KMS-11 (cell line): Measurements from ENCODE around the gene ACER3.

ENCODE experiments used
- H2AFZ ChIP-seq: fragments of 200-600 bp; sonication (generic); 2 replicates; pipeline ENCODE4 v1.6.1; 2016; ENCODE audit warnings: antibody characterized with exemption, mixed run types, low read depth
- H3K27ac ChIP-seq: fragments of 200-600 bp; sonication (generic); 2 replicates; pipeline ENCODE4 v1.6.1; 2016; ENCODE audit warnings: mild to moderate bottlenecking, mixed run types
- H3K27me3 ChIP-seq: fragments of 200-600 bp; sonication (generic); 2 replicates; pipeline ENCODE4 v1.6.1; 2017; ENCODE audit warnings: mild to moderate bottlenecking, low read depth, mixed run types, moderate library complexity; ENCODE audit not compliant: insufficient read depth
- H3K36me3 ChIP-seq: fragments of 200-600 bp; sonication (generic); 2 replicates; pipeline ENCODE4 v1.6.1; 2017; ENCODE audit warnings: mild to moderate bottlenecking, mixed run types; ENCODE audit not compliant: insufficient read depth
- H3K4me1 ChIP-seq: fragments of 200-600 bp; sonication (generic); 2 replicates; pipeline ENCODE4 v1.6.1; 2016; ENCODE audit warnings: mild to moderate bottlenecking, low read depth, mixed run types; ENCODE audit not compliant: poor library complexity, severe bottlenecking
- H3K4me2 ChIP-seq: fragments of 200-600 bp; sonication (generic); 2 replicates; pipeline ENCODE4 v1.7.0; 2016; ENCODE audit warnings: mild to moderate bottlenecking, mixed run types
- H3K4me3 ChIP-seq: fragments of 200-600 bp; sonication (generic); IDR thresholded peaks from 2 replicates; pipeline ENCODE4 v1.6.1; 2017; ENCODE audit warnings: low read depth, low read length, mixed read lengths; ENCODE audit not compliant: insufficient read depth
- H3K79me2 ChIP-seq: fragments of 200-600 bp; sonication (generic); 2 replicates; pipeline ENCODE4 v1.6.1; 2016; ENCODE audit warnings: low read depth, mixed run types; ENCODE audit not compliant: insufficient read depth
- H3K9ac ChIP-seq: fragments of 200-600 bp; sonication (generic); 2 replicates; pipeline ENCODE4 v1.6.1; 2016; ENCODE audit warnings: mild to moderate bottlenecking, mixed run types
- H4K20me1 ChIP-seq: fragments of 200-600 bp; sonication (generic); 2 replicates; pipeline ENCODE4 v1.6.1; 2016; ENCODE audit warnings: mild to moderate bottlenecking, mixed run types; ENCODE audit not compliant: insufficient read depth
- TF ChIP-seq, protein P1 (sequence below): fragments of 200-600 bp; sonication (generic); conservative IDR thresholded peaks from 2 replicates; pipeline ENCODE4 v1.6.1; 2017; ENCODE audit warnings: low read depth, mild to moderate bottlenecking, antibody characterized with exemption, low read length, moderate library complexity, mixed read lengths

Gene ACER3

DNA sequence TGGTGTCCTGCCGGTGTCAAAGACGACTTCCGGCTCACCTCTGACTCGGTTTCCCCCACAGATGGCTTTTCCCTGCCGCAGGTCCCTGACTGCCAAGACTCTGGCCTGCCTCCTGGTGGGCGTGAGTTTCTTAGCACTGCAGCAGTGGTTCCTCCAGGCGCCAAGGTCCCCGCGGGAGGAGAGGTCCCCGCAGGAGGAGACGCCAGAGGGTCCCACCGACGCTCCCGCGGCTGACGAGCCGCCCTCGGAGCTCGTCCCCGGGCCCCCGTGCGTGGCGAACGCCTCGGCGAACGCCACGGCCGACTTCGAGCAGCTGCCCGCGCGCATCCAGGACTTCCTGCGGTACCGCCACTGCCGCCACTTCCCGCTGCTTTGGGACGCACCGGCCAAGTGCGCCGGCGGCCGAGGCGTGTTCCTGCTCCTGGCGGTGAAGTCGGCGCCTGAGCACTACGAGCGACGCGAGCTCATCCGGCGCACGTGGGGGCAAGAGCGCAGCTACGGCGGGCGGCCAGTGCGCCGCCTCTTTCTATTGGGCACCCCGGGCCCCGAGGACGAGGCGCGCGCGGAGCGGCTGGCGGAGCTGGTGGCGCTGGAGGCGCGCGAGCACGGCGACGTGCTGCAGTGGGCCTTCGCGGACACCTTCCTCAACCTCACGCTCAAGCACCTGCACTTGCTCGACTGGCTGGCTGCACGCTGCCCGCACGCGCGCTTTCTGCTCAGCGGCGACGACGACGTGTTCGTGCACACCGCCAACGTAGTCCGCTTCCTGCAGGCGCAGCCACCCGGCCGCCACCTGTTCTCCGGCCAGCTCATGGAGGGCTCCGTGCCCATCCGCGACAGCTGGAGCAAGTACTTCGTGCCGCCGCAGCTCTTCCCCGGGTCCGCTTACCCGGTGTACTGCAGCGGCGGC is 179.0 kb downstream of the ACER3 start:
- Histone ChIP-seq H2AFZ (no peak overlapping the region), H4K20me1 (no peaks in the 10 kb centered on the region), H3K36me3 (no peaks in the 10 kb centered on the region), H3K4me3 (no peak overlapping the region), H3K27me3 (no peaks in the 10 kb centered on the region), H3K9ac (no peak overlapping the region), H3K79me2 (no peaks in the 10 kb centered on the region), H3K4me2 (no peak overlapping the region), H3K4me1 (no peaks in the 10 kb centered on the region), H3K27ac (no peak overlapping the region)
- TF ChIP-seq, protein P1, sequence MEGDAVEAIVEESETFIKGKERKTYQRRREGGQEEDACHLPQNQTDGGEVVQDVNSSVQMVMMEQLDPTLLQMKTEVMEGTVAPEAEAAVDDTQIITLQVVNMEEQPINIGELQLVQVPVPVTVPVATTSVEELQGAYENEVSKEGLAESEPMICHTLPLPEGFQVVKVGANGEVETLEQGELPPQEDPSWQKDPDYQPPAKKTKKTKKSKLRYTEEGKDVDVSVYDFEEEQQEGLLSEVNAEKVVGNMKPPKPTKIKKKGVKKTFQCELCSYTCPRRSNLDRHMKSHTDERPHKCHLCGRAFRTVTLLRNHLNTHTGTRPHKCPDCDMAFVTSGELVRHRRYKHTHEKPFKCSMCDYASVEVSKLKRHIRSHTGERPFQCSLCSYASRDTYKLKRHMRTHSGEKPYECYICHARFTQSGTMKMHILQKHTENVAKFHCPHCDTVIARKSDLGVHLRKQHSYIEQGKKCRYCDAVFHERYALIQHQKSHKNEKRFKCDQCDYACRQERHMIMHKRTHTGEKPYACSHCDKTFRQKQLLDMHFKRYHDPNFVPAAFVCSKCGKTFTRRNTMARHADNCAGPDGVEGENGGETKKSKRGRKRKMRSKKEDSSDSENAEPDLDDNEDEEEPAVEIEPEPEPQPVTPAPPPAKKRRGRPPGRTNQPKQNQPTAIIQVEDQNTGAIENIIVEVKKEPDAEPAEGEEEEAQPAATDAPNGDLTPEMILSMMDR, result no peak

DNA sequence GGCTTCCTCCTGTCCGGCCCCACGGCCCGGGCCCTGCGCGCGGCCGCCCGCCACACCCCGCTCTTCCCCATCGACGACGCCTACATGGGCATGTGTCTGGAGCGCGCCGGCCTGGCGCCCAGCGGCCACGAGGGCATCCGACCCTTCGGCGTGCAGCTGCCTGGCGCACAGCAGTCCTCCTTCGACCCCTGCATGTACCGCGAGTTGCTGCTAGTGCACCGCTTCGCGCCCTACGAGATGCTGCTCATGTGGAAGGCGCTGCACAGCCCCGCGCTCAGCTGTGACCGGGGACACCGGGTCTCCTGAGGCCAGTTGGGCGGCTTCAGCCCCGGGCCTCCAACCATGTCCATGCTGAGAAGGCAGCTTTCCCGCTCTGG is 179.7 kb downstream of the ACER3 start:
- no peak overlapping the region for H3K4me3 ChIP-seq
- H3K27ac ChIP-seq, result no peak overlapping the region
- H3K9ac ChIP-seq, result no peak overlapping the region
- no peaks in the 10 kb centered on the region for H3K4me1 ChIP-seq
- H4K20me1 ChIP-seq, result no peaks in the 10 kb centered on the region
- no peaks in the 10 kb centered on the region for H3K79me2 ChIP-seq
- no peaks in the 10 kb centered on the region for H3K36me3 ChIP-seq
- H2AFZ ChIP-seq, result no peak overlapping the region
- H3K27me3 ChIP-seq, result no peaks in the 10 kb centered on the region
- no peak overlapping the region for H3K4me2 ChIP-seq
- TF ChIP-seq, protein P1, result no peak

DNA sequence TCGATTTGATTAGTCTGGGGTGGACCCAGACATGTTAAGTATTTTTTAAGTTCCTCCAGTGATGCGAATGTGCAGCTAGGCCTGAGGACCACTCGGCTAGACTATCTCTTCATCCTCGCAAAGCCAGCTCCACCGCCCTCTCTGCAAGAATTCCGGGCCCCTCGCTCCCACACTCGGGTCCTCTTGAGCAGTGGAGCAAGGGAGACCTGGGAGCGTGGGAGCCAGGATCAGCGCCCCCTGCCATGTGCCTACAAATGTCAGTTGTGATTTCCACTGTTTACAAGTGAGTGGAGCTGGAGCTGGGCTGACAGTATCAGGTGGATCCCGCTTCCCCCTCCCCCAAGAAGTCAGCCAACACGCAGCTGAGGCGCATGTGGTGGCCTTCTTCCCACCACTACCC is 180.2 kb downstream of the ACER3 start:
- Histone ChIP-seq H2AFZ (no peak overlapping the region), H3K9ac (no peak overlapping the region), H3K27ac (no peak overlapping the region), H3K4me2 (no peak overlapping the region), H3K4me1 (no peaks in the 10 kb centered on the region), H3K27me3 (no peaks in the 10 kb centered on the region), H4K20me1 (no peaks in the 10 kb centered on the region), H3K4me3 (no peak overlapping the region), H3K79me2 (no peaks in the 10 kb centered on the region), H3K36me3 (no peaks in the 10 kb centered on the region)
- TF ChIP-seq, protein P1, result no peak

DNA sequence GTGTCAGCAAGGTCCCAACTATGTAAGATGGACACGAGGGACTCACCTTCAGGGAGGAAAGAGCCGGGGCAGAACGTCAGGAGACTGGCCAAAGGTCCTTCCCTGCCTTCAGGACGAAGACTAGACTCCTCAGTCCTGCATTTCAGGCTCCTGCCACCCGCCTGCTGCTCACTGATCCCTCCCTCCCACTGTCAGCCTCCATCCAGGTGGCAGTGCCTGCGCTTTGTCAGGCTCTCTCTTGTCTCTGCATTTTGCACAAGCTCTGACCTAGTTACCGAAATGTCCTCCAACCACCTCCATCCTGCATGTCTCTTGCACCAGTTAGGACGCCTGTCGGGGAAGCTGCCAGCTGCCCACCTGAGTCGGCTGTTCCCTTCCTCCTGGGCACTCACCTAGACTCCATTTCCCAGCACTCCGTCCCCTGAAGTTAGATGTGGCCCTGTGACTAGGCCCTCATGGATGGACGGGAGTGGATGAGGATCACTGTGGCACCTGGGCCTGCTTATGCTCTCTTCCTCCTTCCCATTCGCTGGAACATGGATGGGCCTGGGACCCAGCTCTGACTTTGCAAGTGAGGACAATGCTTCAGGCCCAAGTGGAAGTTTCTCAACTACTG is 181.5 kb downstream of the ACER3 start:
- Histone ChIP-seq H3K4me3 (no peak overlapping the region), H2AFZ (no peak overlapping the region), H3K27me3 (no peaks in the 10 kb centered on the region), H3K9ac (no peak overlapping the region), H4K20me1 (no peaks in the 10 kb centered on the region), H3K4me1 (peaks cover 3% of the 10 kb centered on the region), H3K27ac (no peak overlapping the region), H3K4me2 (no peak overlapping the region), H3K36me3 (no peaks in the 10 kb centered on the region), H3K79me2 (no peaks in the 10 kb centered on the region)
- TF ChIP-seq, protein P1, result no peak
